Measurements from ENCODE around the gene SSBP3. TPM values are rescaled to one million over a fixed set of nuclear protein-coding genes. Genes with fewer than 3 reads are reported as not detected.

The SSBP3 gene
- polyA plus RNA-seq, 1 donor (not counting 4 experiments of a cell fraction or from before 2014, with no cell fraction given) = 16.9 TPM

DNA sequence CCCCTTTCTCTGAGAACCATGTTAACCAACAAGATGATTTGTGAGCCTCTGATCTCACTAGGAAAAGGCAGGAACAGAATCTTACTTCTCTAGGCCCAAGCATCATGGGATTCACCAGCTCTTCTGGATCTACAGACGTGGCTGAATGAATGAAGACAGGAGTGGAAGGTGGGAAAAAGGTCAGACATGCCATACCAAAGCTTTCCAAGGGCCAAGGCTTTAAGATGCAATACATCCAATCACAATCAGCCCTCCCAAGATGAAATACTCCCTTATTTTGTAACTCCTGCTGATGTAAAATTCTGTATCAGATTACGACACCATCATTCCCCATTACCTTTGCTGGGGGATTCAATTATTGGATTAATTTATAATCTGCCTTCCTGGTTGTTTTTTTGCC is 80.9 kb downstream of the SSBP3 start:
- H2AFZ ChIP-seq (ENCODE audit: control insufficient read depth, low read length) = no peak overlapping the region
- H4K20me1 ChIP-seq (ENCODE audit: control insufficient read depth, extremely low read depth, insufficient read depth, low read length) = no peaks in the 10 kb centered on the region
- TF ChIP-seq, protein P1, sequence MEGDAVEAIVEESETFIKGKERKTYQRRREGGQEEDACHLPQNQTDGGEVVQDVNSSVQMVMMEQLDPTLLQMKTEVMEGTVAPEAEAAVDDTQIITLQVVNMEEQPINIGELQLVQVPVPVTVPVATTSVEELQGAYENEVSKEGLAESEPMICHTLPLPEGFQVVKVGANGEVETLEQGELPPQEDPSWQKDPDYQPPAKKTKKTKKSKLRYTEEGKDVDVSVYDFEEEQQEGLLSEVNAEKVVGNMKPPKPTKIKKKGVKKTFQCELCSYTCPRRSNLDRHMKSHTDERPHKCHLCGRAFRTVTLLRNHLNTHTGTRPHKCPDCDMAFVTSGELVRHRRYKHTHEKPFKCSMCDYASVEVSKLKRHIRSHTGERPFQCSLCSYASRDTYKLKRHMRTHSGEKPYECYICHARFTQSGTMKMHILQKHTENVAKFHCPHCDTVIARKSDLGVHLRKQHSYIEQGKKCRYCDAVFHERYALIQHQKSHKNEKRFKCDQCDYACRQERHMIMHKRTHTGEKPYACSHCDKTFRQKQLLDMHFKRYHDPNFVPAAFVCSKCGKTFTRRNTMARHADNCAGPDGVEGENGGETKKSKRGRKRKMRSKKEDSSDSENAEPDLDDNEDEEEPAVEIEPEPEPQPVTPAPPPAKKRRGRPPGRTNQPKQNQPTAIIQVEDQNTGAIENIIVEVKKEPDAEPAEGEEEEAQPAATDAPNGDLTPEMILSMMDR (optimal IDR thresholded peaks at IDR 0.05 in 1 of 3, IDR thresholded peaks at IDR 0.05 in 1 of 3, conservative IDR thresholded peaks at IDR 0.05 in 1 of 3; ENCODE audit: extremely low read depth in 1 of 3, insufficient read depth in 2 of 3, low read length in 3 of 3) = no peak
- no peak for TF ChIP-seq EZH2 (IDR thresholded peaks at IDR 0.05; ENCODE audit: low read length)
- H3K27ac ChIP-seq (ENCODE audit: control insufficient read depth, insufficient read depth, low read length) = no peak overlapping the region
- peaks cover 13% of the 10 kb centered on the region for H3K79me2 ChIP-seq (ENCODE audit: control insufficient read depth, insufficient read depth, low read length)
- FAIRE-seq (peak; percentile 55), DNase-seq (ENCODE audit: low read depth, low spot score) (no peak)
- no peak overlapping the region for H3K4me2 ChIP-seq (ENCODE audit: control insufficient read depth, extremely low read depth, insufficient read depth, low read depth, low read length)
- H3K4me1 ChIP-seq (ENCODE audit: control insufficient read depth, extremely low read depth, insufficient read depth, low read length) = peaks cover 57% of the 10 kb centered on the region
- dilution Hi-C loops (cut with MboI; ENCODE audit: extremely low pct_ligation_motif_present, low sequenced_read_pairs) = no loop called here
- no peaks in the 10 kb centered on the region for H3K36me3 ChIP-seq (ENCODE audit: control insufficient read depth in 2 of 2, extremely low read depth in 1 of 2, insufficient read depth in 2 of 2, low read length in 2 of 2)
- no peak overlapping the region for H3K4me3 ChIP-seq (ENCODE audit: control insufficient read depth in 2 of 3, extremely low read depth in 1 of 3, insufficient read depth in 2 of 3, low read depth in 1 of 3, low read length in 3 of 3)
- no peaks in the 10 kb centered on the region for H3K27me3 ChIP-seq (ENCODE audit: control insufficient read depth, extremely low read depth, insufficient read depth, low read length)
- peaks cover 3% of the 10 kb centered on the region for H3K9me1 ChIP-seq (ENCODE audit: control insufficient read depth, extremely low read depth, insufficient read depth, low read length)
- no peaks in the 10 kb centered on the region for H3K9me3 ChIP-seq (ENCODE audit: control insufficient read depth, low read depth, low read length)
- no peak overlapping the region for H3K9ac ChIP-seq (ENCODE audit: control insufficient read depth, extremely low read depth, insufficient read depth, low read length)

DNA sequence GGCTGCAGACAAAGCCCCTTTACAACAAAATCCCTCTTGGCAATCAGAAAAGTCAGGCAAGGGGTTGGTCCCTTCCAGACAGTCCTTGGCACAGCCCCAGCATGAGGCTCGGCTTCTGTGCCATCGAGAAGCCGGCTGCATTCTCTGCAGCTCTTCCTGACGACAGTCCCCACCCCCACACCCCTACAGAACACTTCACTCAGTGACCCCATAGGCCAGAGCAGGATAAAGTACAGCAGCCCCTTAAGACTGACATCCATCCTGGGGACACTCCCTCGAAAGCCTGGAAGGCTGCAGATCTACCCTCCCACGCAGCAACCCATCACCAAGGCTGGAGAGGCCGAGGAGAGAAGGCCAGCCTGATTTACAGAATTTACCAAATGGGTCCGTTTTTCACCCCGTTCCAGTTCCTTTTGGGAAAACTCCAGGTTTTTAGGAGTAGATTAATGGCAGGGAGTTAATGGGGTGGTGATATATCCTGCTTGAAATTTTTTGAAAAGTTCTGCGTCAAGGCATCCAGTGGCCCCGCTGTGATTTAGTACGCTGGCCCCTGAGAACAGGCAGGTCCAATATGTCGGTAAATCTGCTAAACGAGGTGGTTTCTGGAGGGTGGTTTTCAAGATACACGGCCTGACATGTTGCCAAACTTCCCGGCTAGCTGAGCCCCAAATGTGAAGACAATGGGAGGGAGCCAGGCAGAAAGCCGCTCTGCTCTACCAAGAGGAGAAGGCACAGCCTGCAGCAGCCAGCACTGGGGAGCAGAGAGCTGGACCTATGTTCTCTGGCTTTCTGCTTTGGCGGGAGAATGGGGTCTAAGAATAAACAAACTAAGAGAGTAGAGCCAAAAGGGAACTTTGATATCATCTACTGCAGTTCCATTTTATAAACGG is 81.7 kb downstream of the SSBP3 start:
- Histone ChIP-seq H4K20me1 (ENCODE audit: control insufficient read depth, extremely low read depth, insufficient read depth, low read length) (no peaks in the 10 kb centered on the region), H3K79me2 (ENCODE audit: control insufficient read depth, insufficient read depth, low read length) (peaks cover 11% of the 10 kb centered on the region), H3K27me3 (ENCODE audit: control insufficient read depth, extremely low read depth, insufficient read depth, low read length) (no peaks in the 10 kb centered on the region), H3K9me3 (ENCODE audit: control insufficient read depth, low read depth, low read length) (no peaks in the 10 kb centered on the region), H3K9me1 (ENCODE audit: control insufficient read depth, extremely low read depth, insufficient read depth, low read length) (peaks cover 3% of the 10 kb centered on the region), H3K4me2 (ENCODE audit: control insufficient read depth, extremely low read depth, insufficient read depth, low read depth, low read length) (peak overlapping the region; percentile 79), H3K9ac (ENCODE audit: control insufficient read depth, extremely low read depth, insufficient read depth, low read length) (peak overlapping the region; percentile 20), H3K27ac (ENCODE audit: control insufficient read depth, insufficient read depth, low read length) (peak overlapping the region; percentile 59), H3K4me1 (ENCODE audit: control insufficient read depth, extremely low read depth, insufficient read depth, low read length) (peaks cover 54% of the 10 kb centered on the region), H3K36me3 (ENCODE audit: control insufficient read depth in 2 of 2, extremely low read depth in 1 of 2, insufficient read depth in 2 of 2, low read length in 2 of 2) (no peaks in the 10 kb centered on the region), H3K4me3 (ENCODE audit: control insufficient read depth in 2 of 3, extremely low read depth in 1 of 3, insufficient read depth in 2 of 3, low read depth in 1 of 3, low read length in 3 of 3) (peak overlapping the region in 2 of 3 experiments; percentile 33 to 34), H2AFZ (ENCODE audit: control insufficient read depth, low read length) (no peak overlapping the region)
- FAIRE-seq = no peak
- dilution Hi-C loops (cut with MboI; ENCODE audit: extremely low pct_ligation_motif_present, low sequenced_read_pairs) = no loop called here
- no peak for TF ChIP-seq EZH2 (IDR thresholded peaks at IDR 0.05; ENCODE audit: low read length)
- TF ChIP-seq, protein P1 (optimal IDR thresholded peaks at IDR 0.05 in 1 of 3, IDR thresholded peaks at IDR 0.05 in 1 of 3, conservative IDR thresholded peaks at IDR 0.05 in 1 of 3; ENCODE audit: extremely low read depth in 1 of 3, insufficient read depth in 2 of 3, low read length in 3 of 3) = no peak
- DNase-seq (ENCODE audit: low read depth, low spot score) = no peak
